HTR-8/SVneo (cell line): Measurements from ENCODE around the gene OSER1.

Source experiments
- DNase-seq: peaks from one replicate; pipeline ENCODE4 v3.0.0; 2011; ENCODE audit warnings: low spot score, mixed read lengths; ENCODE audit not compliant: insufficient read length
- FAIRE-seq: peaks from 2 replicates; lab custom pipeline; 2011; peaks lifted over from hg19 to GRCh38; lab: Jason Lieb, UNC

The OSER1 gene

DNA sequence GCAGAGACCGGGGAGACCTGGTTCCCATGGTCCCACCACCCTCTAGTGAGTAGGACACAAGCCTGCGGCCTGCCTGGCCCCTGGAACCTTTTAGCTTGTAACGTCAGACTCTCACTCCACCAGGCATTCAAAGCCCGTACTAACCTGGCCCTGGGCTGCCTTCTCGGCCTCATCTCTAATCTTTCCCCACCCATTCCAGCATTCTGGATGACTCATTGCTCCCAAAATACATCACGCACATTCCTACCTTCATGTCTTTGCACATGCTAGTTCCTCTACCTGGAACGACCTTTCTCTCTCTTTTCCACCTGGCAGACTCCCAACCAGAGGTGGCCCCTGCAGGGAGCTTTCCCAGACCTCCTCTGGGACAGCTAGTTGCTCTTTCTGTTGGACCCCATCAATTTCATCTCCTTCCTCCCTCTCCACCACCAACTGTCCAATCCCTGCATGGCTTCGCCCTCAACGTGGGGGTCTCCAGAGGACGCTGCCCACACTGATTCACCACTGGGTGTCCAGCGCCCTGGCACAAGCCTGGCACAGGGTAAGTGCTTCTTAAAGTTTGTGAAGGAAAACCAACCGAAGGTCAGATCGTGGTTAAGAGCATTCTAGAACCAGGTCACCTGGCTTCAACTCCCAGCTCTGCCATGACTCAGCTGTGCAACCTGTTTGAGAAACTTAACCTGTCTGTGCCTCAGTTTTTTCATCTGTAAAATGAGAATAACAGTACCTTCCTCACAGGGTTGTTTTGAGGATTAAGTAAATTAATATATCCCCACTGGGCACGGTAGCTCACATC is 58.8 kb downstream of the OSER1 start:
- FAIRE-seq = peak; percentile 77

GRCh38 chr20:44146272-44146671 is 64.3 kb downstream of the OSER1 start:
- FAIRE-seq = peak; percentile 93
- DNase-seq = no peak

More for the DNA sequence above, 58.8 kb downstream of the OSER1 start:
- DNase-seq = no peak
